Vagina (tissue), 2 donors: ENCODE data around the gene LNX2. TPM values are rescaled to one million over a fixed set of nuclear protein-coding genes. Genes with fewer than 3 reads are reported as not detected.

Source experiments
- DNase-seq, 2 donors: peaks; one replicate each; pipeline ENCODE4 v3.0.0-alpha.2; 2017; ENCODE audit errors: extremely low spot score in 2 of 2
- H3K27ac ChIP-seq: fragments of 200-600 bp; sonication (generic); one replicate; pipeline ENCODE4 v1.5.1; 2019
- H3K27me3 ChIP-seq: fragments of 200-600 bp; sonication (generic); one replicate; pipeline ENCODE4 v1.5.1; 2019
- H3K36me3 ChIP-seq, 2 donors: fragments of 200-600 bp; sonication (generic); one replicate each; pipeline ENCODE4 v1.5.1; 2017 to 2019
- H3K4me1 ChIP-seq: fragments of 200-600 bp; sonication (generic); one replicate; pipeline ENCODE4 v1.5.1; 2019
- H3K4me3 ChIP-seq, 2 donors: fragments of 200-600 bp; sonication (generic); 1 replicate in 1 of 2; 2 replicates in 1 of 2; pipeline ENCODE4 v1.5.1; 2016 to 2019
- H3K9me3 ChIP-seq: fragments of 200-600 bp; sonication (generic); one replicate; pipeline ENCODE4 v1.5.1; 2019
- CTCF ChIP-seq, 3 experiments: fragments of 450-650 bp in 2 of 3; fragments of 200-600 bp in 1 of 3; sonication (generic) in 1 of 3; IDR thresholded peaks; one replicate each; pipeline ENCODE4 v1.5.1; 2017 to 2019; ENCODE audit warnings: antibody characterized with exemption in 3 of 3, mild to moderate bottlenecking in 2 of 3, moderate library complexity in 2 of 3
- POLR2A ChIP-seq, 2 donors: fragments of 450-650 bp; IDR thresholded peaks; one replicate each; pipeline ENCODE4 v1.6.1; 2017; ENCODE audit warnings: antibody characterized with exemption in 2 of 2, mild to moderate bottlenecking in 2 of 2, moderate library complexity in 2 of 2
- POLR2AphosphoS5 ChIP-seq, 2 donors: sonication (generic); formaldehyde crosslinking; IDR thresholded peaks; one replicate each; pipeline ENCODE4 v1.9.0; 2017; ENCODE audit warnings: antibody characterized with exemption in 2 of 2, mild to moderate bottlenecking in 2 of 2, low read depth in 1 of 2; ENCODE audit not compliant: insufficient read depth in 1 of 2
- intact Hi-C: fragments of 100-400 bp; cut with DNase I; formaldehyde crosslinking; loops from one replicate; pipeline ENCODE4 v1.15.1; 2023
- total RNA-seq: library from RNA; depleted of rRNA; stranded (reverse); fragments of >200 nt; gene quantifications from one replicate; pipeline ENCODE4 v1.2.3, GENCODE V29; 2016

LNX2 gene
- total RNA-seq, 1 donor from 2014 or later = 12.0 TPM

GRCh38 chr13:27641711-27642502 is 21.6 kb upstream of the LNX2 start:
- Histone ChIP-seq H3K9me3 (no peaks in the 10 kb centered on the region), H3K27ac (no peak overlapping the region), H3K4me3 (no peak overlapping the region), H3K36me3 (no peaks in the 10 kb centered on the region), H3K27me3 (no peaks in the 10 kb centered on the region), H3K4me1 (peaks cover 58% of the 10 kb centered on the region)
- DNase-seq = no peak
- intact Hi-C loops = no loop called here
- TF ChIP-seq POLR2A (IDR thresholded peaks at IDR 0.05) (no peak), POLR2AphosphoS5 (IDR thresholded peaks at IDR 0.05; ENCODE audit: insufficient read depth in 1 of 2, low read depth in 1 of 2) (no peak), CTCF (IDR thresholded peaks at IDR 0.05) (no peak)

- no peaks in the 10 kb centered on the region for H3K36me3 ChIP-seq
- no peaks in the 10 kb centered on the region for H3K27me3 ChIP-seq
- DNase-seq = no peak
- intact Hi-C loops = no loop called here
- H3K9me3 ChIP-seq = no peaks in the 10 kb centered on the region
- peak overlapping the region; percentile 62 for H3K27ac ChIP-seq
- TF ChIP-seq POLR2AphosphoS5 (IDR thresholded peaks at IDR 0.05; ENCODE audit: insufficient read depth in 1 of 2, low read depth in 1 of 2) (no peak), POLR2A (IDR thresholded peaks at IDR 0.05) (no peak), CTCF (IDR thresholded peaks at IDR 0.05) (no peak)
- H3K4me3 ChIP-seq = no peak overlapping the region
- H3K4me1 ChIP-seq = peaks cover 65% of the 10 kb centered on the region
Measured at GRCh38 chr13:27639186-27639585, 18.9 kb upstream of the LNX2 start.

GRCh38 chr13:27638521-27638920 is 18.2 kb upstream of the LNX2 start:
- Histone ChIP-seq H3K27ac (peak overlapping the region; percentile 62), H3K4me3 (no peak overlapping the region), H3K4me1 (peaks cover 66% of the 10 kb centered on the region), H3K9me3 (no peaks in the 10 kb centered on the region), H3K27me3 (no peaks in the 10 kb centered on the region), H3K36me3 (no peaks in the 10 kb centered on the region)
- DNase-seq = no peak
- intact Hi-C loops = no loop called here
- TF ChIP-seq POLR2AphosphoS5 (IDR thresholded peaks at IDR 0.05; ENCODE audit: insufficient read depth in 1 of 2, low read depth in 1 of 2) = peak in 1 of 2 donors; percentile 46
- TF ChIP-seq POLR2A (IDR thresholded peaks at IDR 0.05) = no peak

- Histone ChIP-seq H3K36me3 (no peaks in the 10 kb centered on the region), H3K9me3 (no peaks in the 10 kb centered on the region), H3K27me3 (no peaks in the 10 kb centered on the region), H3K4me1 (peaks cover 67% of the 10 kb centered on the region), H3K27ac (peak overlapping the region; percentile 62), H3K4me3 (no peak overlapping the region)
- intact Hi-C loops = no loop called here
- no peak for DNase-seq
- no peak for TF ChIP-seq POLR2A (IDR thresholded peaks at IDR 0.05)
- no peak for TF ChIP-seq CTCF (IDR thresholded peaks at IDR 0.05)
- TF ChIP-seq POLR2AphosphoS5 (IDR thresholded peaks at IDR 0.05; ENCODE audit: insufficient read depth in 1 of 2, low read depth in 1 of 2) = no peak
Measured at GRCh38 chr13:27638001-27638400, 17.7 kb upstream of the LNX2 start.

- intact Hi-C loops = no loop called here
- no peak for DNase-seq
- Histone ChIP-seq H3K9me3 (no peaks in the 10 kb centered on the region), H3K27ac (no peak overlapping the region), H3K4me1 (peaks cover 69% of the 10 kb centered on the region), H3K27me3 (no peaks in the 10 kb centered on the region), H3K4me3 (no peak overlapping the region), H3K36me3 (no peaks in the 10 kb centered on the region)
- TF ChIP-seq CTCF (IDR thresholded peaks at IDR 0.05) (no peak), POLR2AphosphoS5 (IDR thresholded peaks at IDR 0.05; ENCODE audit: insufficient read depth in 1 of 2, low read depth in 1 of 2) (no peak), POLR2A (IDR thresholded peaks at IDR 0.05) (no peak)
Measured at GRCh38 chr13:27637289-27637626, 16.9 kb upstream of the LNX2 start.
